Epidermal melanocyte (primary cell): ENCODE measurements around the gene SLC37A4.

ENCODE experiments used
- DNase-seq: peaks from one replicate; pipeline ENCODE4 v3.0.0; 2011; ENCODE audit warnings: low spot score; ENCODE audit not compliant: insufficient read length

The SLC37A4 gene

GRCh38 chr11:118979434-118979833, 51.2 kb downstream of the SLC37A4 start:
- no peak for DNase-seq

GRCh38 chr11:118975771-118976709, 54.6 kb downstream of the SLC37A4 start:
- no peak for DNase-seq
